ENCODE data around the gene CYB5D1. TPM values are rescaled to one million over a fixed set of nuclear protein-coding genes. Genes with fewer than 3 reads are reported as not detected.
A peak's percentile ranks its signal among the peaks of the same experiment; 100 is the strongest.

The CYB5D1 gene
- polyA plus RNA-seq, 1 donor (not counting 4 experiments of a cell fraction or from before 2014, with no cell fraction given), result 14.8 TPM

GRCh38 chr17:7840441-7840840, 17.4 kb upstream of the CYB5D1 start:
- H3K4me2 ChIP-seq (ENCODE audit: control insufficient read depth, extremely low read depth, insufficient read depth, low read depth, low read length), result peak overlapping the region; percentile 99

GRCh38 chr17:7840875-7841274, 16.9 kb upstream of the CYB5D1 start:
- no peaks in the 10 kb centered on the region for H3K9me1 ChIP-seq (ENCODE audit: control insufficient read depth, extremely low read depth, insufficient read depth, low read length)
- DNase-seq (ENCODE audit: low read depth, low spot score), result no peak
- H3K4me3 ChIP-seq (ENCODE audit: control insufficient read depth in 2 of 3, extremely low read depth in 1 of 3, insufficient read depth in 2 of 3, low read depth in 1 of 3, low read length in 3 of 3), result peak overlapping the region in 2 of 3 experiments; percentile 67 to 71
- peaks cover 5 to 13% of the 10 kb centered on the region in 2 experiments for H3K36me3 ChIP-seq (ENCODE audit: control insufficient read depth in 2 of 2, extremely low read depth in 1 of 2, insufficient read depth in 2 of 2, low read length in 2 of 2)
- peaks cover 3% of the 10 kb centered on the region for H4K20me1 ChIP-seq (ENCODE audit: control insufficient read depth, extremely low read depth, insufficient read depth, low read length)
- TF ChIP-seq EZH2 (IDR thresholded peaks at IDR 0.05; ENCODE audit: low read length), result no peak
- TF ChIP-seq, protein P1, sequence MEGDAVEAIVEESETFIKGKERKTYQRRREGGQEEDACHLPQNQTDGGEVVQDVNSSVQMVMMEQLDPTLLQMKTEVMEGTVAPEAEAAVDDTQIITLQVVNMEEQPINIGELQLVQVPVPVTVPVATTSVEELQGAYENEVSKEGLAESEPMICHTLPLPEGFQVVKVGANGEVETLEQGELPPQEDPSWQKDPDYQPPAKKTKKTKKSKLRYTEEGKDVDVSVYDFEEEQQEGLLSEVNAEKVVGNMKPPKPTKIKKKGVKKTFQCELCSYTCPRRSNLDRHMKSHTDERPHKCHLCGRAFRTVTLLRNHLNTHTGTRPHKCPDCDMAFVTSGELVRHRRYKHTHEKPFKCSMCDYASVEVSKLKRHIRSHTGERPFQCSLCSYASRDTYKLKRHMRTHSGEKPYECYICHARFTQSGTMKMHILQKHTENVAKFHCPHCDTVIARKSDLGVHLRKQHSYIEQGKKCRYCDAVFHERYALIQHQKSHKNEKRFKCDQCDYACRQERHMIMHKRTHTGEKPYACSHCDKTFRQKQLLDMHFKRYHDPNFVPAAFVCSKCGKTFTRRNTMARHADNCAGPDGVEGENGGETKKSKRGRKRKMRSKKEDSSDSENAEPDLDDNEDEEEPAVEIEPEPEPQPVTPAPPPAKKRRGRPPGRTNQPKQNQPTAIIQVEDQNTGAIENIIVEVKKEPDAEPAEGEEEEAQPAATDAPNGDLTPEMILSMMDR (optimal IDR thresholded peaks at IDR 0.05 in 1 of 3, IDR thresholded peaks at IDR 0.05 in 1 of 3, conservative IDR thresholded peaks at IDR 0.05 in 1 of 3; ENCODE audit: extremely low read depth in 1 of 3, insufficient read depth in 2 of 3, low read length in 3 of 3), result no peak
- FAIRE-seq, result no peak
- H2AFZ ChIP-seq (ENCODE audit: control insufficient read depth, low read length), result no peak overlapping the region
- H3K9ac ChIP-seq (ENCODE audit: control insufficient read depth, extremely low read depth, insufficient read depth, low read length), result peak overlapping the region; percentile 66
- peak overlapping the region; percentile 99 for H3K4me2 ChIP-seq (ENCODE audit: control insufficient read depth, extremely low read depth, insufficient read depth, low read depth, low read length)
- dilution Hi-C loops (cut with MboI; ENCODE audit: extremely low pct_ligation_motif_present, low sequenced_read_pairs), result no loop called here
- no peaks in the 10 kb centered on the region for H3K27me3 ChIP-seq (ENCODE audit: control insufficient read depth, extremely low read depth, insufficient read depth, low read length)
- H3K4me1 ChIP-seq (ENCODE audit: control insufficient read depth, extremely low read depth, insufficient read depth, low read length), result peaks cover 54% of the 10 kb centered on the region
- peak overlapping the region; percentile 99 for H3K27ac ChIP-seq (ENCODE audit: control insufficient read depth, insufficient read depth, low read length)
- H3K9me3 ChIP-seq (ENCODE audit: control insufficient read depth, low read depth, low read length), result no peaks in the 10 kb centered on the region
- H3K79me2 ChIP-seq (ENCODE audit: control insufficient read depth, insufficient read depth, low read length), result peaks cover 24% of the 10 kb centered on the region

More at GRCh38 chr17:7840441-7840840, 17.4 kb upstream of the CYB5D1 start:
- Histone ChIP-seq H3K27ac (ENCODE audit: control insufficient read depth, insufficient read depth, low read length) (no peak overlapping the region), H3K9me1 (ENCODE audit: control insufficient read depth, extremely low read depth, insufficient read depth, low read length) (no peaks in the 10 kb centered on the region), H4K20me1 (ENCODE audit: control insufficient read depth, extremely low read depth, insufficient read depth, low read length) (peaks cover 2% of the 10 kb centered on the region), H3K4me3 (ENCODE audit: control insufficient read depth in 2 of 3, extremely low read depth in 1 of 3, insufficient read depth in 2 of 3, low read depth in 1 of 3, low read length in 3 of 3) (no peak overlapping the region), H3K4me1 (ENCODE audit: control insufficient read depth, extremely low read depth, insufficient read depth, low read length) (peaks cover 53% of the 10 kb centered on the region), H2AFZ (ENCODE audit: control insufficient read depth, low read length) (no peak overlapping the region), H3K36me3 (ENCODE audit: control insufficient read depth in 2 of 2, extremely low read depth in 1 of 2, insufficient read depth in 2 of 2, low read length in 2 of 2) (peaks cover 5 to 9% of the 10 kb centered on the region in 2 experiments), H3K9ac (ENCODE audit: control insufficient read depth, extremely low read depth, insufficient read depth, low read length) (no peak overlapping the region), H3K9me3 (ENCODE audit: control insufficient read depth, low read depth, low read length) (no peaks in the 10 kb centered on the region), H3K27me3 (ENCODE audit: control insufficient read depth, extremely low read depth, insufficient read depth, low read length) (no peaks in the 10 kb centered on the region), H3K79me2 (ENCODE audit: control insufficient read depth, insufficient read depth, low read length) (peaks cover 20% of the 10 kb centered on the region)
- TF ChIP-seq EZH2 (IDR thresholded peaks at IDR 0.05; ENCODE audit: low read length), result no peak
- FAIRE-seq (no peak), DNase-seq (ENCODE audit: low read depth, low spot score) (no peak)
- dilution Hi-C loops (cut with MboI; ENCODE audit: extremely low pct_ligation_motif_present, low sequenced_read_pairs), result no loop called here

DNA sequence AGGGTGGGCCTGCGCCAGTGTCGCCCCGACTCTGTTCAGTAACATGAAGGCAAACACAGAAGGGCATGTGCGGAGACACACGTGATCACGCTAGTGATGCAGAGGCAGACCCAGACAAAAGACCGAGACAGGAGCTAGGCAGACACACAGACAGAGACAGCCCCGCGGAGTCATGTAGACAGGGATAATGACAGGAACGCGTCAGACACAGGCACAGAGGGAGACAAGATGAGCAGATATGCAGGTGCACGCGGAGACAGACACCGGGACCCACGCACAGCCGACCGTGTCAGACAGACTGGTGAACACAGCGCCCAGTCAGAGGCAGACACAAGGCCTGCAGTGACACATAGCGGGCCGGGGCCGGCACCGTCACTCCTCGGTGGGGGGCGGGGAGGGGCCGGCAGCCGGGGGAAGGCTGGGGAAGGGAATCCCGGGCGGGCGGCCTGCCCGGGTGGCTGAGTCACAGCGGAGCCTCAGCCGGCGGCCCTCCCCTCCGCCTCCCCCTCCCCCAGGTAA, 16.3 kb upstream of the CYB5D1 start:
- Histone ChIP-seq H3K36me3 (ENCODE audit: control insufficient read depth in 2 of 2, extremely low read depth in 1 of 2, insufficient read depth in 2 of 2, low read length in 2 of 2) (peaks cover 7 to 13% of the 10 kb centered on the region in 2 experiments), H3K4me3 (ENCODE audit: control insufficient read depth in 2 of 3, extremely low read depth in 1 of 3, insufficient read depth in 2 of 3, low read depth in 1 of 3, low read length in 3 of 3) (peak overlapping the region; percentile 67 to 98 (median 97)), H4K20me1 (ENCODE audit: control insufficient read depth, extremely low read depth, insufficient read depth, low read length) (peaks cover 3% of the 10 kb centered on the region), H3K9me3 (ENCODE audit: control insufficient read depth, low read depth, low read length) (no peaks in the 10 kb centered on the region), H3K4me1 (ENCODE audit: control insufficient read depth, extremely low read depth, insufficient read depth, low read length) (peaks cover 54% of the 10 kb centered on the region), H3K27ac (ENCODE audit: control insufficient read depth, insufficient read depth, low read length) (peak overlapping the region; percentile 99), H3K27me3 (ENCODE audit: control insufficient read depth, extremely low read depth, insufficient read depth, low read length) (no peaks in the 10 kb centered on the region), H3K79me2 (ENCODE audit: control insufficient read depth, insufficient read depth, low read length) (peaks cover 26% of the 10 kb centered on the region), H3K9ac (ENCODE audit: control insufficient read depth, extremely low read depth, insufficient read depth, low read length) (peak overlapping the region; percentile 99), H2AFZ (ENCODE audit: control insufficient read depth, low read length) (peak overlapping the region; percentile 67), H3K4me2 (ENCODE audit: control insufficient read depth, extremely low read depth, insufficient read depth, low read depth, low read length) (peak overlapping the region; percentile 99), H3K9me1 (ENCODE audit: control insufficient read depth, extremely low read depth, insufficient read depth, low read length) (no peaks in the 10 kb centered on the region)
- peak; percentile 74 for FAIRE-seq
- no peak for DNase-seq (ENCODE audit: low read depth, low spot score)
- no peak for TF ChIP-seq EZH2 (IDR thresholded peaks at IDR 0.05; ENCODE audit: low read length)
- TF ChIP-seq, protein P1 (optimal IDR thresholded peaks at IDR 0.05 in 1 of 3, IDR thresholded peaks at IDR 0.05 in 1 of 3, conservative IDR thresholded peaks at IDR 0.05 in 1 of 3; ENCODE audit: extremely low read depth in 1 of 3, insufficient read depth in 2 of 3, low read length in 3 of 3), result peak in 1 of 3 experiments; percentile 67
- dilution Hi-C loops (cut with MboI; ENCODE audit: extremely low pct_ligation_motif_present, low sequenced_read_pairs), result no loop called here
